C4-2B (cell line): ENCODE measurements around the gene LRFN2.

ENCODE experiments used
- CTCF ChIP-seq: fragments of 450-650 bp; conservative IDR thresholded peaks from 2 replicates; pipeline ENCODE4 v1.5.1; 2017; ENCODE audit warnings: mild to moderate bottlenecking
- ZFX ChIP-seq: fragments of 450-650 bp; IDR thresholded peaks from 2 replicates; pipeline ENCODE4 v1.6.1; 2017

DNA sequence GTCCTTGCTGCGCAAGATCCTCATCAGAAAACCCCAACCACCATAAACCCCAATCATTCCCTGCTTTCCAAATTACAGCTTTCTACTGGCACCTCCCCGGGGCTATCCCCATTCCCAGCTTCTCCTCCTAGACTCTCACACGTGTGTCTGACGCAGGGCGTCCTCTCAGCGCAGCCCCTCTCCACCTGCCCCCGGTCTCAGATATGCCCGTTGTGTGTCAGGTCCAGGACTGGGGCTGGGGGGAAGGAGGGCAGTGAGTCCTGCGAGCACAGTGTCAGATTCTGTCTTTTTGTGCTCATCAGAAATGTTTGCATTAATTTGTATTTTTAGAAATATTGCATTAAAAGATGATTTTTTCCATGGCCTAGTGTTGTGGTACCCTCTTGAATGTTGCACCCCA, 48.6 kb downstream of the LRFN2 start:
- TF ChIP-seq CTCF (no peak), ZFX (no peak)
